ENCODE results near the gene CHCHD4.
"Not testable (repeated sequence)": the region's sequence is repeated elsewhere in the genome, so short reads cannot be mapped to it uniquely, and the experiment has no call there.

The CHCHD4 gene

GRCh38 chr3:14134291-14134690 lies 9.6 kb upstream of the CHCHD4 start:
- no peak for DNase-seq (ENCODE audit: low spot score)

GRCh38 chr3:14133876-14134275 lies 9.2 kb upstream of the CHCHD4 start:
- no peak for DNase-seq (ENCODE audit: low spot score)

GRCh38 chr3:14133188-14133800 lies 8.6 kb upstream of the CHCHD4 start:
- DNase-seq (ENCODE audit: low spot score): no peak

- no peak for DNase-seq (ENCODE audit: low spot score)
These were observed 8.0 kb upstream of the CHCHD4 start for GRCh38 chr3:14132689-14133088.

- DNase-seq (ENCODE audit: low spot score): no peak
These were observed 7.5 kb upstream of the CHCHD4 start for GRCh38 chr3:14132120-14132519.

- no peak for DNase-seq (ENCODE audit: low spot score)
These were observed 6.5 kb upstream of the CHCHD4 start for GRCh38 chr3:14131134-14131533.

- DNase-seq (ENCODE audit: low spot score): no peak
These were observed 6.0 kb upstream of the CHCHD4 start for GRCh38 chr3:14130707-14131106.

GRCh38 chr3:14130230-14130629 lies 5.6 kb upstream of the CHCHD4 start:
- no peak for DNase-seq (ENCODE audit: low spot score)

GRCh38 chr3:14129296-14129695 lies 4.6 kb upstream of the CHCHD4 start:
- no peak for DNase-seq (ENCODE audit: low spot score)

- DNase-seq (ENCODE audit: low spot score): no peak
These were observed 4.1 kb upstream of the CHCHD4 start for GRCh38 chr3:14128724-14129123.

- DNase-seq (ENCODE audit: low spot score): no peak
These were observed 3.0 kb upstream of the CHCHD4 start for GRCh38 chr3:14127516-14128161.

GRCh38 chr3:14126887-14127505 lies 2.3 kb upstream of the CHCHD4 start:
- DNase-seq (ENCODE audit: low spot score): no peak

GRCh38 chr3:14126017-14126886 lies 1.6 kb upstream of the CHCHD4 start:
- no peak for DNase-seq (ENCODE audit: low spot score)

GRCh38 chr3:14125193-14126016 lies 735 bp upstream of the CHCHD4 start:
- DNase-seq (ENCODE audit: low spot score): peak; percentile 75

GRCh38 chr3:14124223-14124614 lies 451 bp downstream of the CHCHD4 start:
- DNase-seq (ENCODE audit: low spot score): peak; percentile 78

- DNase-seq (ENCODE audit: low spot score): no peak
These were observed 1.1 kb downstream of the CHCHD4 start for GRCh38 chr3:14123308-14124222.

GRCh38 chr3:14122301-14122700 lies 2.4 kb downstream of the CHCHD4 start:
- DNase-seq (ENCODE audit: low spot score): no peak

- no peak for DNase-seq (ENCODE audit: low spot score)
These were observed 2.8 kb downstream of the CHCHD4 start for GRCh38 chr3:14121859-14122258.

GRCh38 chr3:14120921-14121448 lies 3.7 kb downstream of the CHCHD4 start:
- DNase-seq (ENCODE audit: low spot score): not testable (repeated sequence)
